LNCaP clone FGC (cell line): ENCODE measurements around the gene PRORP.

ENCODE experiments used
- DNase-seq: peaks from one replicate; pipeline ENCODE4 v3.0.0-alpha.2; 2011; ENCODE audit warnings: low read depth
- H3K4me3 ChIP-seq: 2 replicates; pipeline ENCODE4 v1.5.1; 2011; ENCODE audit warnings: mild to moderate bottlenecking, low read depth, low read length, control low read depth
- TF ChIP-seq, protein P1 (sequence below): IDR thresholded peaks from 2 replicates; pipeline ENCODE4 v1.5.1; 2012; ENCODE audit warnings: mild to moderate bottlenecking; ENCODE audit not compliant: control insufficient read depth, insufficient read depth; ENCODE audit errors: extremely low read depth

The PRORP gene

DNA sequence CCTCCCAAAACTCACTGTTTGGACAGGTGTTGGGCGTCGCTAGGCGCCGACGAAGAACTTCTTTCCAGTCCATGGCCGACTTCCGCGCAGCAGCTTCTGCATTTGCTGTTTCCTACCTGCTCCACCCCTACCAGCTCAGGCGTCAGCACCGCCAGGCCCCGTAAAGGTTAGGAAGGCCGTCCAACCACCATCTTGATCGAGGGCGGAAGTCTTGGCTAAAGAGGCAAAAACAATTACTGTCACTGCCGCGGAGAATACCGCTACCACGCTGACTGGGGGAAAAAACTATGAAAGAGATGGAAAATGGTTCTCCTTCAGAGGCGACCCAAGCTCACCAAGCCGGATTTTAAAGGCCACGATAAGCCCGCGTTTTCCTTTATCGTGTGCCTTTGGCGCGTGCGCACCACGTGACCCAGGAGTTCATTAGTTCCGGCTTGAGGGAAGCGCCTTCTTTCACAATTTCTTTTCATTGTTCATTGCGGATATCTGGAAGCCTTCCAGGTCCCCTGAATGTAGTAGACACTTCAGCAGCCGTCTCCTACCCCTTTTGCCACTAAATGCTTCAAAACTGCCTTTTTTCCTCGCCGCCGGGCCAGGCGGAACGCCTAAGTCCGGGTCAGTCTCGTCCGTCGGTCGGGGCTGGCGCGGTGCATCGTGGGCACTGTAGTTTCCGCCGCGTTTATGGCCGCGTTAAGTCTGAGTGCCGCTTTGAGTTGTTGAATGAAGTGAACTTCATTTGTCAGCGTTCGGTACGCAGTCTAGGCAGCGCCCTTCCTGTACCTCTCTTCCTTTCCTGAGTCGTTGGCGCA lies at the start of gene PRORP, which contains the start of gene PPP2R3C:
TSS of gene PRORP (plus strand) at position 666 of the 809 bp plus-strand sequence. CDS start 694 bp downstream, outside the sequence.
TSS of gene PPP2R3C (minus strand) at position 104 of the 809 bp plus-strand sequence. CDS start at position 73, 31 bp downstream.
- peak within 1 kb of the TSS; percentile 76 for H3K4me3 ChIP-seq
- TF ChIP-seq, protein P1, sequence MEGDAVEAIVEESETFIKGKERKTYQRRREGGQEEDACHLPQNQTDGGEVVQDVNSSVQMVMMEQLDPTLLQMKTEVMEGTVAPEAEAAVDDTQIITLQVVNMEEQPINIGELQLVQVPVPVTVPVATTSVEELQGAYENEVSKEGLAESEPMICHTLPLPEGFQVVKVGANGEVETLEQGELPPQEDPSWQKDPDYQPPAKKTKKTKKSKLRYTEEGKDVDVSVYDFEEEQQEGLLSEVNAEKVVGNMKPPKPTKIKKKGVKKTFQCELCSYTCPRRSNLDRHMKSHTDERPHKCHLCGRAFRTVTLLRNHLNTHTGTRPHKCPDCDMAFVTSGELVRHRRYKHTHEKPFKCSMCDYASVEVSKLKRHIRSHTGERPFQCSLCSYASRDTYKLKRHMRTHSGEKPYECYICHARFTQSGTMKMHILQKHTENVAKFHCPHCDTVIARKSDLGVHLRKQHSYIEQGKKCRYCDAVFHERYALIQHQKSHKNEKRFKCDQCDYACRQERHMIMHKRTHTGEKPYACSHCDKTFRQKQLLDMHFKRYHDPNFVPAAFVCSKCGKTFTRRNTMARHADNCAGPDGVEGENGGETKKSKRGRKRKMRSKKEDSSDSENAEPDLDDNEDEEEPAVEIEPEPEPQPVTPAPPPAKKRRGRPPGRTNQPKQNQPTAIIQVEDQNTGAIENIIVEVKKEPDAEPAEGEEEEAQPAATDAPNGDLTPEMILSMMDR: no peak
- peak; percentile 98 for DNase-seq

DNA sequence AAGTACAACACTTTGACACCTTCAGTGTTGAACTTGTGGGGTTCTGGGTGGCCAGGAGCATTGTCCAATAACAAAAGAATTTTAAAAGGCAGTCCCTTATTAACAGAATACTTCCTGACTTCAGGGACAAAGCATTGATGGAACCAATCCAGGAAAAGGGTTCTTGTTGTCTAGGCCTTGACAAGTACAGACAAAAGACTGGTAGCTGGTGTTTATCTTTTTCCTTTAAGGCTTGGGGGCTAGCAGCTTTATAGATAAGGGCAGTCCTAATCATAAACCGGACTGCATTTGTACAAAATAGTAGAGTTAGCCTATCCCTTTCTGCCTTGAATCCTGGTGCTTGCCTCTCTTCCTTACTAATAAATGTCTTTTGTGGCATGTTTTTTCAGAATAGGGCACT lies 48.9 kb upstream of the PRORP start:
- no peak for DNase-seq
- TF ChIP-seq, protein P1: no peak
- H3K4me3 ChIP-seq: no peak overlapping the region

DNA sequence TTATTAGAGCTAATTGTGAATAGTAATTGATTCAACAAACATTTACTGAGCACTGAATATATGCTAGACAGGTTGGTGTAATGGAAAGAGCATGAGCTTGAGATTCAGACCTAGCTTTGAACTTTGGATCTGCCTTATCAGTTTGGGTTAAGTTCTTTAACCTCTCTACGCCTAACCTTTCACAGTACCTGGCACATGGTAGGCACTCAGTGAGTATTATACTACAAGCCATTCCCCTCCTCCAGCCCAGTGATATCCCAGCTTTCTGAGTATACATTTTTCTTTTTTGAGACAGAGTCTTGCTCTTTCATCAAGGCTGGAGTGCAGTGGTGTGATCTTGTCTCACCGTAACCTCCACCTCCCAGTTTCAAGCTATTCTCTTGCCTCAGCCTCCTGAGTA lies 44.3 kb upstream of the PRORP start:
- no peak for DNase-seq
- no peak overlapping the region for H3K4me3 ChIP-seq
- TF ChIP-seq, protein P1: no peak

DNA sequence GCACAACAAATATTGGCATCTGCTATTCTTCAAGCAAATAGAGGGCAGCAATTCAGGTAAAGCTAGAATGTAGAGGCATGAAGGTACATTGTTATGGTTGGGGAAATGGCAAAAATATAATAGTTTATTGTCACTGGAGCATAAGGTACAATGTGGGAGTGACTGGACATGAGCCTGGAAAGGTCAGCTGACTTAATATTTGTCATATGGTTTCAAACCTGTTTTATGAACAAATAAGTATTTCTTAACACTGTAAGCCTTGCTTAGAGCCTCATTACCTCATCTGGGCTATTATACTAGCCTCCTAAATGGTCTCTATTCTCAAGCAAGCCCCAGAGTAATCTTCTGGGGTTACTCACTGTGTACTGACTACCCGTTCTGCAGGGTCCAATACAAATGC lies 42.6 kb upstream of the PRORP start:
- TF ChIP-seq, protein P1: no peak
- no peak overlapping the region for H3K4me3 ChIP-seq
- peak; percentile 32 for DNase-seq

DNA sequence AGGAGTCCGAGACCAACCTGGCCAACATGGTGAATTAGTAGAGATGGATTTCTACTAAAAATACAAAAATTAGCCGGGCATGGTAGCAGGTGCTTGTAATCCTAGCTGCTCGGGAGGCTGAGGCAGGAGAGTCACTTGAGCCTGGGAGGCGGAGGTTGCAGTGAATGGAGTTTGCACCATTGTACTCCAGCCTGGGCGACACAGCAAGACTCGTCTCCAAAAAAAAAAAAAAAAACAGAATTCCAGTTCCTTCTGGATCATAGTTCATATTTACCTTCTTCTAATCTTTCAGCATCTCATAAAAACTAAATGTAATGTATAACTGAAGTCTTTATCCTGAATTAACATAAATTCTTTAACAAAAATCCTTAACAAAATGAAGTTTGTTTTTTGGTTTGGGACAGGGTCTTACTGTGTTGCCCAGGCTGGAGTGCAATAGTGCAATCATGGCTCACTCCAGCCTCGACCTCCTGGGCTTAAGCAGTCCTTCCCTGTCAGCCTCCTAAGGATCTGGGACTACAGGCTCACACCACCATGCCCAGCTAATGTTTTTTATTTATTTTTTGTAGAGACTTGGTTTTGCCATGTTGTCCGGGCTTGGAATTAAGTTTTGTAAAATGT lies 38.7 kb upstream of the PRORP start:
- no peak for DNase-seq
- H3K4me3 ChIP-seq: no peak overlapping the region
- TF ChIP-seq, protein P1: no peak

DNA sequence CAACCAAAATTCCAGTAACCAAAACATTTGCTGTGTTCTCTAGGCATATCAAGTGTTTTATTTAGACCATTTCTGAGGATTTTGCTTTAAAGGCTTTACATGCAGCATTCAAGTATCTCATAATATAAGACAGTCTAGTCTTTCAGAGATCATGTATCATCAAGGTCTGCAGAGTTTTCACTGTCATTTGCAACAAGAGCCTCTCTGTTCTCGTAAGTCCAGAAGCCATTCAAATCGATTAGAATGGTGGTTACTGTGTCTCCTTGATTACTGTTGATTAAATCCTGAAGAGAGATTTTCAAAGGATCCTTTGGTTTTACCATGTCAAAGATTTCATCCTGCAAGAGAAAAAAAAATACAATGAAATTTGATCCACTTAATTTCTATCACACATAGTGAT lies 36.9 kb upstream of the PRORP start:
- TF ChIP-seq, protein P1: no peak
- DNase-seq: no peak
- no peak overlapping the region for H3K4me3 ChIP-seq
